NCI-H446 treated with DMSO at 0.1 percent for 48 hours (cell line): ENCODE results near the gene PAGR1.
"Not testable (repeated sequence)": the region's sequence is repeated elsewhere in the genome, so short reads cannot be mapped to it uniquely, and the experiment has no call there.

Source experiments
- DNase-seq: peaks from one replicate; lab custom pipeline; 2025; lab: John Stamatoyannopoulos, UW

PAGR1 gene

DNA sequence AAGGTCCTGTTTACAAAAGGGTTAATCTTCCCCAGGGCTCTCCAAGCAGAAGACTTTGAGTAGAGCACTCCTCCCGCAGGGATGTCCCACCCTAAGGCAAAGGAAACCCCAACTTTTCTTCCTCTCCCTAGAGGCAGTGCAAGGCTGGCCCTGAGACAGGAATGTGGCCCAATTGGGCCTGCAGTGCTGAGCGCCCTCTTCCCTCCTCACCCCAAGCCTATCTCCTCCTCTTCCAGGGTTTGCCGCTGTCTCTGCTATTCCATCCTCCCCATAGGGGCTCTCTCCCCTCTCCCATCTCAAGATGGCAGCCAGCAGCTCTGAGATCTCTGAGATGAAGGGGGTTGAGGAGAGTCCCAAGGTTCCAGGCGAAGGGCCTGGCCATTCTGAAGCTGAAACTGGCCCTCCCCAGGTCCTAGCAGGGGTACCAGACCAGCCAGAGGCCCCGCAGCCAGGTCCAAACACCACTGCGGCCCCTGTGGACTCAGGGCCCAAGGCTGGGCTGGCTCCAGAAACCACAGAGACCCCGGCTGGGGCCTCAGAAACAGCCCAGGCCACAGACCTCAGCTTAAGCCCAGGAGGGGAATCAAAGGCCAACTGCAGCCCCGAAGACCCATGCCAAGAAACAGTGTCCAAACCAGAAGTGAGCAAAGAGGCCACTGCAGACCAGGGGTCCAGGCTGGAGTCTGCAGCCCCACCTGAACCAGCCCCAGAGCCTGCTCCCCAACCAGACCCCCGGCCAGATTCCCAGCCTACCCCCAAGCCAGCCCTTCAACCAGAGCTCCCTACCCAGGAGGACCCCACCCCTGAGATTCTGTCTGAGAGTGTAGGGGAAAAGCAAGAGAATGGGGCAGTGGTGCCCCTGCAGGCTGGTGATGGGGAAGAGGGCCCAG is 3.0 kb upstream of the PAGR1 start:
- DNase-seq, result no peak

- DNase-seq, result no peak
Observed at GRCh38 chr16:29813644-29814562, 2.0 kb upstream of the PAGR1 start.

DNA sequence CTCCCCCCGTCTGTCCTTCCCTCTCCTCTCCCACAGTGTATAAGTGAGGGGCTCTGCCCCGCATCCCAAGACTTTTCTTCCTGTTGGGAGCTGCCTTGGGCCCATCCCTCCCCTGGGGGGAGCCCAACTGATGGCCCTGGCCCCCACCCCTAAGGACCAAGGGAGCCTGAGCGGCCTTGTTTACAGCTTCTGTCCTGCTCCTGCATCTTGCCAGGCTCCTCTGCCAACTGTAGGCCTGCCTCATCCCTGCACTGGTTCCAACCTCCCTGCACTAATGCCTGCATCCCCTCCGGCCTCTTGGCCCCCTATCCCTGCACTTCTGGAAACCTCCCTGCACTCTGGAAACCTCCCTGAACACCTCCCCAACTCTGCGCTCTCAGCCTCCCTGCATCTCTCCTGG is 1.4 kb upstream of the PAGR1 start:
- DNase-seq, result no peak

GRCh38 chr16:29815032-29815721 is 775 bp upstream of the PAGR1 start:
- no peak for DNase-seq

GRCh38 chr16:29816694-29817441 is 916 bp downstream of the PAGR1 start:
- no peak for DNase-seq

- no peak for DNase-seq
Observed at GRCh38 chr16:29818082-29818481, 2.1 kb downstream of the PAGR1 start.

DNA sequence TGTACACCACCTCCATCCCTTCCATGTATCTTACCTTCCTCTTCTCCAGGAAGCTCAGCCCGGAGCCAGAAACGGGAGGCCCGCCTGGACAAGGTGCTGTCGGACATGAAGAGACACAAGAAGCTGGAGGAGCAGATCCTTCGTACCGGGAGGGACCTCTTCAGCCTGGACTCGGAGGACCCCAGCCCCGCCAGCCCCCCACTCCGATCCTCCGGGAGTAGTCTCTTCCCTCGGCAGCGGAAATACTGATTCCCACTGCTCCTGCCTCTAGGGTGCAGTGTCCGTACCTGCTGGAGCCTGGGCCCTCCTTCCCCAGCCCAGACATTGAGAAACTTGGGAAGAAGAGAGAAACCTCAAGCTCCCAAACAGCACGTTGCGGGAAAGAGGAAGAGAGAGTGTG is 3.6 kb downstream of the PAGR1 start:
- no peak for DNase-seq

GRCh38 chr16:29820271-29820701 is 4.3 kb downstream of the PAGR1 start, which contains the start of gene MVP:
MVP (plus strand) TSS chr16:29820462; CDS start chr16:29830550, 10,088 bp downstream.
- DNase-seq, result no peak

GRCh38 chr16:29820730-29821642 is 5.0 kb downstream of the PAGR1 start:
- no peak for DNase-seq

DNA sequence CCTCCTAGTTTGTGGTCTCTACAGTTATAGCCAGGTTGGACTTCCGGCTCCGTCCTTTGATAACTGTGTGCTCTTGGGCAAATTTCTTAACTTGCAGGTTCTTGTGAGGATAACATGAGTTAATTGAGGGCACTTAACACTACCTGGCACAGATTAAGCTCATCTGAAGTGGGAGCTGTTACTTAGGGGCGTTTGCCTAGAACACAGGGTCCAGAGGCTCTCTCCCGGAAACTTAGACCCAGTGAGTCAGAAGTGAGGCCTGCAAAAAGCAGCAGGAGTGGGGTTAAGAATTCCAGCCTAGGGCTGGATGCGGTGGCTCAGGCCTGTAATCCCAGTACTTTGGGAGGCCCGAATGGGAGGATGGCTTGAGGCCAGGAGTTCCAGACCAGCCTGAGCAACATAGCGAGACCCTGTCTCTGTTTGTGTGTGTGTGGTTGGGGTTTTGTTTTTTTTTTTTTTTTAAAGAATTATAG is 5.7 kb downstream of the PAGR1 start:
- no peak for DNase-seq

- peak; percentile 48 for DNase-seq
Observed at GRCh38 chr16:29824589-29825144, 8.7 kb downstream of the PAGR1 start.

- peak; percentile 94 for DNase-seq
Observed at GRCh38 chr16:29825145-29826044, 9.4 kb downstream of the PAGR1 start.

GRCh38 chr16:29826342-29826695 is 10.4 kb downstream of the PAGR1 start:
- no peak for DNase-seq

DNA sequence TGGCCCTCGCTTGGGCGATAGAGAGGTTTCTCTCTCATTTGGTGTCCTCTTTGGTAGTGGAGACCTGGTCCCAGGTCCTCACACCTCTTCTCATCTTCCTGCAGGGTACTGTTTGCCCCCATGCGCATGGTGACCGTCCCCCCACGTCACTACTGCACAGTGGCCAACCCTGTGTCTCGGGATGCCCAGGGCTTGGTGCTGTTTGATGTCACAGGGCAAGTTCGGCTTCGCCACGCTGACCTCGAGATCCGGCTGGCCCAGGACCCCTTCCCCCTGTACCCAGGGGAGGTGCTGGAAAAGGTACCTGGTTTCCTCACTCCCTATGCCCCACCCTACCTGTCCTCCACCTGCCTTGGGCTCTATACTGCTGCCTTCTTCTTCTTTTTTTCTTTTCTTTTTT is 14.8 kb downstream of the PAGR1 start:
- no peak for DNase-seq

GRCh38 chr16:29831490-29831889 is 15.5 kb downstream of the PAGR1 start:
- no peak for DNase-seq

DNA sequence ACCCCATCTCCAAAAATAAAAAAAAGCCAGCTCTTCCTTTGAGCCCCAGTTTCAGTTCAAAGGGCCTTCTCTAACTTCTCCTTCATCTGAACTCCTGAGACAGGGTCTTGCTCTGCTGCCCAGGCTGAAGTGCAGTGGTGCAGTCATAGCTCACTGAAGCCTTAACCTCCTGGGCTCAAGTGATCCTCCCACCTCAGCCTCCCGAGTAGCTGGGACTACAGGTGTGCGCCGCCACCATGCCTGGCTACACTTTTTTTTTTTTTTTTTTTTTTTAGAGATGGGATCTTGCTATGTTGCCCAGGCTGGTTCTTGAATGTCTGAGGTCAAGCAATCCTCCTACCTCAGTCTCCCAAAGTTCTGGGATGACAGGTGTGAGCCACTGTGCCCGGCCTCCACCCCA is 17.3 kb downstream of the PAGR1 start:
- DNase-seq, result not testable (repeated sequence)

GRCh38 chr16:29834079-29834478 is 18.1 kb downstream of the PAGR1 start:
- DNase-seq, result no peak

DNA sequence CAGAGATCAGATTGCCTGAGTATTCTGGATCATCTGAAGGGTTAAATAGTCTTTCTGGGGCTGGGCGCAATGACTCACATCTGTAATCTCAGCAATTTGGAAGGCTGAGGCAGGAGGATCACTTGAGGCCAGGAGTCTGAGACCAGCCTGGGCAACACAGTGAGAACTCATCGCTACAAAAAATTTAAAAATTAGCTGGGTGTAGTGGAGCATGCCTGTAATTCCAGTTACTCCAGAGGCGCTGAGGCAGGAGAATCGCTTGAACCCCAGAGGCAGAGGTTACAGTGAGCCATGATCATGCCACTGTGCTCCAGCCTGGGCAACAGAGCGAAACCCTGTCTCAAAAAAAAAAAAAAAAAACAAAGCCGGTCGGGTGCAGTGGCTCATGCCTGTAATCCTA is 20.0 kb downstream of the PAGR1 start:
- DNase-seq, result no peak

GRCh38 chr16:29836623-29837022 is 20.7 kb downstream of the PAGR1 start:
- DNase-seq, result no peak
